NCI-H82 (cell line): ENCODE results near the gene SMPD4.
A peak's percentile ranks its signal among the peaks of the same experiment; 100 is the strongest.
"Not testable (repeated sequence)": the region's sequence is repeated elsewhere in the genome, so short reads cannot be mapped to it uniquely, and the experiment has no call there.

Experiments used
- DNase-seq: peaks from one replicate; lab custom pipeline; 2025; lab: John Stamatoyannopoulos, UW

SMPD4 gene, protein sequence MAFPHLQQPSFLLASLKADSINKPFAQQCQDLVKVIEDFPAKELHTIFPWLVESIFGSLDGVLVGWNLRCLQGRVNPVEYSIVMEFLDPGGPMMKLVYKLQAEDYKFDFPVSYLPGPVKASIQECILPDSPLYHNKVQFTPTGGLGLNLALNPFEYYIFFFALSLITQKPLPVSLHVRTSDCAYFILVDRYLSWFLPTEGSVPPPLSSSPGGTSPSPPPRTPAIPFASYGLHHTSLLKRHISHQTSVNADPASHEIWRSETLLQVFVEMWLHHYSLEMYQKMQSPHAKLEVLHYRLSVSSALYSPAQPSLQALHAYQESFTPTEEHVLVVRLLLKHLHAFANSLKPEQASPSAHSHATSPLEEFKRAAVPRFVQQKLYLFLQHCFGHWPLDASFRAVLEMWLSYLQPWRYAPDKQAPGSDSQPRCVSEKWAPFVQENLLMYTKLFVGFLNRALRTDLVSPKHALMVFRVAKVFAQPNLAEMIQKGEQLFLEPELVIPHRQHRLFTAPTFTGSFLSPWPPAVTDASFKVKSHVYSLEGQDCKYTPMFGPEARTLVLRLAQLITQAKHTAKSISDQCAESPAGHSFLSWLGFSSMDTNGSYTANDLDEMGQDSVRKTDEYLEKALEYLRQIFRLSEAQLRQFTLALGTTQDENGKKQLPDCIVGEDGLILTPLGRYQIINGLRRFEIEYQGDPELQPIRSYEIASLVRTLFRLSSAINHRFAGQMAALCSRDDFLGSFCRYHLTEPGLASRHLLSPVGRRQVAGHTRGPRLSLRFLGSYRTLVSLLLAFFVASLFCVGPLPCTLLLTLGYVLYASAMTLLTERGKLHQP

DNA sequence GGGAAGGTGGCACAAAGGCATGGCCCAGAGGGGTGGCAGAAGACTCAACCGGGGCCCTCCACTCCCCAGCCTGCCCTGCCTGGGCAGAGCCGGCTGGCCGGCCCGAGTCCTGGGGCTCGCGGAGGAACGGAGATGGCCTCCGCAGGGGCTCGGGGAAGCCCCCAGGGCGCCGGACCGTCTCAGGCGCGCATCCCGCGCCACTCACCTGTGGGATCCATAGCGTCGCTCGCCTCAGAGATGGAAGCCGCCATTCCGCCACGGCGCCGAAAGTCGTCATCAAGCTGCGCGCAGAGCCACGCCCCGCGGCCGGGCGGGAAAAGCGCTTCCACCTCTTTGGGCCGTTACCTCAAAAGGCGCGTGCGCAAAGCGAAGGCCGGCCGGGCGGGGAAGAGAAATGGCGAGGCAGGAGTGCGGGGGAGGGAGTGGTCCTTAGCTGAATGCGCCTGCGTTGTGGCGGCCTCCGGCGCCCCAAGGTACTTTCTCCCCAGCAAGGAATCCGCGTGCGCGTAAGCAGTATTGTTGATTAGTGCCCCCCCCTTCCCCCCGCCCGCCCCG is at the start of gene SMPD4:
Gene SMPD4, minus strand, starts transcription at position 278 of the 555 bp plus-strand sequence. CDS start 5,010 bp downstream, outside the sequence.
- peak; percentile 97 for DNase-seq

DNA sequence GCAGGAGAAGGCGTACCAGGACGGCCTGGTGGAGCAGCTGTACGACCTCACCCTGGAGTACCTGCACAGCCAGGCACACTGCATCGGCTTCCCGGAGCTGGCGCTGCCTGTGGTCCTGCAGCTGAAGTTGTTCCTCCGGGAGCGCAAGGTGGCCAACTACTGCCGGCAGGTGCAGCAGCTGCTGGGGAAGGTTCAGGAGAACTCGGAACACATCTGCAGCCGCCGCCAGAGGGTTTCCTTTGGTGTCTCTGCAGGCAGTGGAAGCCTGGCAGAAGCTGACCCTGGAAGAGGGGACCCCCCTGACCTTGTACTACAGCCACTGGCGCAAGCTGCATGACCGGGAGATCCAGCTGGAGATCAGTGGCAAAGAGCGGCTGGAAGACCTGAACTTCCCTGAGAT is 49.5 kb upstream of the SMPD4 start:
- not testable (repeated sequence) for DNase-seq

DNA sequence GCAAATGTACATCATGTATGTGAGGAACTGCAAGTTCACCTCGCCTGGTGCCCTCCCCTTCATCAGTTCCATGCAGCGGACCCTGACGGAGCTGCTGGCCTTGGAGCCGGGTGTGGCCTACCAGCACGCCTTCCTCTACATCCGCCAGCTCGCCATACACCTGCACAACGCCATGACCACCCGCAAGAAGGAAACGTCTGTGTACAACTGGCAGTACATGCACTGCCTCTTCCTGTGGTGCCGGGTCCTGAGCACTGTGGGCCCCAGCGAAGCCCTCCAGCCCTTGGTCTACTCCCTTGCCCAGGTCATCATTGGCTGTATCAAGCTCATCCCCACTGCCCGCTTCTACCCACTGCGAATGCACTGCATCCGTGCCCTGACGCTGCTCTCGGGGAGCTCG is 49.0 kb upstream of the SMPD4 start:
- not testable (repeated sequence) for DNase-seq

DNA sequence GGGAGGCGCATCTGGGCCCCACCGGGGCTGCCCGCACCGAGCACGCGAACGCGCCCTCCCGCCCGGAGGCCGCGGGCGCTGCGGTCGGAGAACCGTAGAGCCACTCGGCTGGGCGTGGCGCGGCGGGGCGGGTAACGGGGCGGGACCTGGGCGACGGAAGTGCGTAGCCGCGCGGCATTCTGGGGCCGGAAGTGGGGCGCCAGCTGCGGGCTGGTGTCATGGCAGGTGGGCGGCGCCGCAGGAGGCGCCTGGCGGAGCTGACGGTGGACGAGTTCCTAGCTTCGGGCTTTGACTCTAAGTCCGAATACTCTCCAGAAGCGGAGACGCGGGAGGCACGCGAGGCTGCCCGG is 47.7 kb upstream of the SMPD4 start:
- not testable (repeated sequence) for DNase-seq

DNA sequence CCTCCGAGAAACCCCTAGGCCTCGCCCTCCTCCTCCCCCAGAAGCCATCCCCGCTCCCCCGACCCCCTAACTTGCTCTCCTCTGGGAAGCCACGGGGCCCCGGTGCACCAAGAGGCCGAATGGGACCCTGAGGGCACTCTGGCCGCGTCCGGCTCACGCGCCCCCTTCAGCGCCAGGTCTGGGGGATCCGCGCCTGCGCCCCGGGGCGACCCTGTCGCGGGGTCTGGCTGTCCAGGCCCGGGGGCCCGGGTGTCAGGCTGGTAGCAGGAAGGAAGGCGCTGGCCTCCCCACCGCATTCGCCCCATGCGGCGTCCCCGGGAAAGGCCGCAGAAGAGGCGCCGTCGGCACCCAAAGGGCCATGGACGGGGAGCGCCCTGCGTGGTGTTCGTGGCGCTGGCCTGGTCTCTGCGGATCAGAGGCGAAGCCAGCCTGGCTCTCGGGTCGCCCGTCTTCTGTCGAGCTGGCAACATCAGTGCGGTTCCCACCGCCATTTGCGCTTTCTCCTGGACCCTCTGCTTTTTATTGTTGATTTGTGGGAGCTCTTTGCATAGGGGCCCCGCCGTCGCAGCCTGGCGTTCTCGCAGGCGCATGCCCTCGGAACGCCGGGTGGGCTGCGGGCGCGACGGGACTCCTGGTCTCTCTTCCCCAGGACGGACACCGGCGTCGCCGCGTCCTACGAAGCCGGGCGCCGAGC is 47.2 kb upstream of the SMPD4 start:
- not testable (repeated sequence) for DNase-seq

DNA sequence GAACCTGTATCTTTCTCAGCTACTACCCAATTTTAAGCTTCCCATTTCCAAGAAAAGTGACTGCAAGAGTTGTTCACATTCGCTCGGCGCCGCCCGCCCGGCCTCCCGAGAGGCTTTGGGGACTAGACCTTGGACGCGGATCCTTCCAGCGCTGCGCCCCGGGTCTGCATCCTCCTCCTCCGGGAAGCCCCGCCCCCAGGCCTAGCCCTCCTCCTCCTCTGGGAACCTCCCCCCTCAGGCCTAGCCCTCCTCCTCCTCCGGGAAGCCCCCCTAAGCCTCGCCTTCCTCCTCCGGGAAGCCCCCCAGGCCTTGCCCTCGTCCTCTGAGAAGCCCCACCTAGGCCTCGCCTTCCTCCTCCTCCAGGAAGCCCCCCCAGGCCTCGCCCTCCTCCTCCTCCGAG is 46.6 kb upstream of the SMPD4 start:
- not testable (repeated sequence) for DNase-seq

DNA sequence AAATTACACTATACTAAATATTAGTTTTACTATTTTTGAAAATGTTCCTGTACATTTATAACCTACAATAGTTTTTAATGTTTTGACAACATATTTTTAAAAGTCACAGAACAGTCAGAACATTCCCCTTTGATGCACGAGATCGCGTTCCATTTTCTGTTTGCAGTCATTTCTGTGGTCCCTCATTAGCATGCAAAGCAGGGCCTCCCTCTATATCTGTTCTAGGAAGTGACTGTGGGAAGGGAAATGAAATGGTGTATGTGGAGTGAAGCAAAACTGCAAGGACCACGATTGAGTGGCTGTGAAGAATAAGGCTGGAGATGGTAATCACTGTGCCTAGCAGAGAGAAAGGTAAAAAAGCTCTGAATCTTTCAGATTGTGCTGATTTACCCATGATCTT is 41.1 kb upstream of the SMPD4 start:
- not testable (repeated sequence) for DNase-seq

DNA sequence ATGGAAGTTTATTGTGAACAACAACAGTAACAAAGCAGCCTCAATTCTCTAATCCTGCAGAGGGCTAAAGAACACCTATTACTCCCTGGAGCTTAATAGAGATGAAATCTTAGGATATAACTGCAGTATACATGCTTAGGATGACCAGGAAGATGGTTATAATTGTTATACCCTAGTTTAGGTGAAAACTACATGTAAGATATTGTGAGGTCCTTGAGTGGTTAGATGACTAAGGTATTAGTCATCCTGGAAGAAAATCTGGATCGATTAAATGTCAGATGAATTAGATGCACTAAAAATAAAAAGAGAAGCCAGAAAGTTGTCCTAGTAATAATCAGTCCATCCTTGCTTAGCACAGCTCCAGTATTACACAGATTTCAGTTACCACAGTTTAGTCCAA is 39.1 kb upstream of the SMPD4 start:
- DNase-seq, result not testable (repeated sequence)

DNA sequence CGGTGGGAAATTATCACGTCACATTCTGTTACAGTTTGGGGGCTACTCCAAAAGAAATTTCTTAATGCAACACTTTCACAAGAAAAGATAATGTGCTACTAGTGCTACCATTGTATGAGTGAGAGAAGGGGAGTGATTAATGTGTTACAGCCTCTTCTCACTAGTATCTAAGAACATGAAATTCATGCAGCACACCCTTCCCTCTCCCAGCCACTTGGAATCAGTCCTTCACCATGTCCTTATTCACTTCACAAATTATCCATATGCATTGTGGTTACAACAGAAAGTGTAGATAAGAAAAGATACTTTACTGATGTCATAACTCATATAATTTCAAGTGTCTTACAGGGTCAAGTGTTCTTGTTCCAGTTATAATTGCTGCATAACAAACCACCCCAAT is 37.7 kb upstream of the SMPD4 start:
- DNase-seq, result not testable (repeated sequence)

DNA sequence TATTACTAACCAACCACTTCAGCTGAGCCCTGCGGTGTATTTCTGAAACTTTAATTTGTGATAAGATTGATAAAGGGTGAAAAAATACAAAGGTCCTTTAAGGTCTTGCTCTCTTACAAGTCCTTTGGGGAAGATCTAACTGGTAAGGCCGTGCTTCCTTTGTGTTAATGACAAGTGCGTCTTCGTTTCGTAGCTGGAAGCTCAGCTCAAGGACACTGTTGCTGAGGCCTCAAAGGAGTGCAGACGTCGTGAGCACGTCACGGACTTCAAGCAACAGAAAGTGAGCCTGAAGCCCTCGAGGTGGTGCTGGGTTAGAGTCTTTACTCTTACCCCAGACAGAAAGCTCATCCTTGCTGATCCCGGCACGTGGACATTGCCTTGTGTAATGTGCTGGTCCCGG is 25.6 kb upstream of the SMPD4 start:
- DNase-seq, result not testable (repeated sequence)

DNA sequence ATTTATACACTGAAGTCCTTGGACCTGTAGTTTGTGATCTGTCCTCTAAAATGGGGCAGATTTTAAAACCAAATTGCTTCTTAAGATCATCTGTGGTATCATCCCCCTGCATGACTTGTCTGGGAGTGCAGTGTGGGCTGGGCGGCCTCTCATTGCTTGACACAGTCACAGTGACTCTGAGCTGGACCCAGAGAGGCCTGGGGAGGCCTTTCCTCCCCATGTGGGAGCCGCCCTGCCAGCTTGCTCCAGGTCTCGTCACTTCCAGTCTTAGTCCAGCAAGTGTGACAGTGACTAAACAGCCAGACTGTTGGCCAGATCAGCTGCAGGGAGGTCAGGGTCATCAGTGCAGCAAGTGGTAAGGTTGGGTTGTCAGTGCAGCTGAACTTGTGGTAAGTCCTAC is 21.7 kb upstream of the SMPD4 start:
- not testable (repeated sequence) for DNase-seq

DNA sequence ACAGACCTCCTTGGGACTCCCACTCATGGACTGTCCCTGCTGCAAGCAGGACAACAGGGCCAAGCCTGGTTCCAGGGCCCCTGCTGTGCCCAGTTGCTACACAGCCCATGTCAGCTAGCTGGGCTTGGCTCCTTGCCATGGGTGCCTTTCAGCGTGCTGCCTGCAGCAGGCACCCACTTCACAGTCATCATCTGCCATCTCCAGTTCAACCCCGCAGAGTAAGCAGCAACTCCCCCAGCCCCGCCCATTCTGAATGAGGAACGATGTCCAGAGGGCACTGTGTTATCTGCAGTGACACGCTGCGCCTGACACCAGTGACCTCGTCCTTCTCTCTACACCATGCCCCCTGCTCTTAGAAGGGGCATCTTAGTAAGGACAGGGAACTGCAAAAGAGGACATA is 21.1 kb upstream of the SMPD4 start:
- not testable (repeated sequence) for DNase-seq

DNA sequence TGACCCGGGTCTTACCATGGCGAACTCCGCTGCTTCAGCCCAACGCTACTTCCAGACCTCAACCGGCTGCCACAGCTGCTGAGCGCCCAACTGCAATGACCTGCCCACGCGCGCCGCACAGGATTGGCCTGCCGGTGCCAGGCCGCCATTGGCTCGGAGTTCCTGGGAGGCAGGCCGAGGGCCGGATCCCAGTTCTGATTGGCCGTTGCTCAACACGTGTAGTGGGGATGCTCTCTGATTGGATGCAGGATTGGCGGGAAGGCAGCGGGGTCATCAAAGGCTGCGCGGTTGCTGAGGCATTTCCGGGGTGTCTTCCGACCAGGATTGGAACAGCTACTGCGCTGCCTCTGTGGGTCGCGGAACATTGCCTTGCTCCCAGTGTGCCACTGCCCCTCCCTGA is 16.9 kb upstream of the SMPD4 start, which contains the start of gene TUBA3E:
Gene TUBA3E, minus strand, starts transcription at position 97 of the 400 bp plus-strand sequence. Its CDS starts 79 bp downstream, at position 18.
- no peak for DNase-seq

DNA sequence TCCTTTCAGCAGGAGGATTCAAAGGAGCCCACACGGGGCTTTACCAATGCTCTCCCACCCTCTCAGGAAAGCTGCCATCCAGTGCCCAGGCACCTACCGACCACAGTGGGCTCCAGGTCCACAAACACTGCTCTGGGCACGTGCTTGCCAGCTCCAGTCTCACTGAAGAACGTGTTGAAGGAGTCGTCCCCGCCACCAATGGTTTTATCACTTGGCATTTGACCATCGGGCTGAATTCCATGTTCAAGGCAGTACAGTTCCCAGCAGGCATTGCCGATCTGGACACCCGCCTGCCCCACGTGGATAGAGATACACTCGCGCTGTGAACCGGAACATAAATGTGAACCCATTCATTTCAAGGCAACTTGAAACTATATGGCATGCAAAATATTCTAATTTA is 14.7 kb upstream of the SMPD4 start:
- DNase-seq, result not testable (repeated sequence)

DNA sequence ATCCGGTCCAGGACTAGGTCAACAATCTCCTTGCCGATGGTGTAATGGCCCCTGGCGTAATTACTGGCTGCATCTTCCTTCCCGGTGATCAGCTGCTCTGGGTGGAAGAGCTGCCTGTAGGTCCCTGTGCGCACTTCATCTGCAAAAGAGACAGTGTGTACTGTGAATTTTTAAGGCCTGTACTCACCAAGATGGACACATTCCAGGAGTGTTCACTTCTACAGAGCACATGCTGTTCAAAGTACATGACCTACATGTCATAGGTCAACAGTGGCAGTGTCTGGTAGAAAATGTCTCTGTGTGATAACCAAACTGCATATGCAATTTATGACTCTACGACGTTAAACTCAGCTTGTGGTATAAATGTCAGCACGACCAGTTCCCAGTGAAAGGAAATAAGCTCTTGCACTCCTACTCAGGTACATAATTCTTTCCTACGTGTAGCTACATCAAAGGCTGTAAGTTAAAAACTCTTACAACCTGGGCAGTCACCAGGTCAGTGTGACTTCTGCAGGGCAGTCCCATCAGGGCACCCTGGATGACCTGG is 13.8 kb upstream of the SMPD4 start:
- DNase-seq, result not testable (repeated sequence)

DNA sequence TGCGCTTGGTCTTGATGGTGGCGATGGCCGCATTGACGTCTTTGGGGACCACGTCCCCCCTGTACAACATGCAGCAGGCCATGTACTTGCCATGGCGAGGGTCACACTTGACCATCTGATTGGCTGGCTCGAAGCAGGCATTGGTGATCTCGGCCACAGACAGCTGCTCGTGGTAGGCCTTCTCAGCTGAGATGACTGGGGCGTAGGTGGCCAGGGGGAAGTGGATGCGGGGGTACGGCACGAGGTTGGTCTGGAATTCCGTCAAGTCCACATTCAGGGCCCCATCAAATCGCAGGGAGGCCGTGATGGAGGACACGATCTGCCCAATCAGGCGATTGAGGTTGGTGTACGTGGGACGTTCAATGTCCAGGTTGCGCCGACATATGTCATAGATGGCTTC is 12.4 kb upstream of the SMPD4 start:
- not testable (repeated sequence) for DNase-seq

DNA sequence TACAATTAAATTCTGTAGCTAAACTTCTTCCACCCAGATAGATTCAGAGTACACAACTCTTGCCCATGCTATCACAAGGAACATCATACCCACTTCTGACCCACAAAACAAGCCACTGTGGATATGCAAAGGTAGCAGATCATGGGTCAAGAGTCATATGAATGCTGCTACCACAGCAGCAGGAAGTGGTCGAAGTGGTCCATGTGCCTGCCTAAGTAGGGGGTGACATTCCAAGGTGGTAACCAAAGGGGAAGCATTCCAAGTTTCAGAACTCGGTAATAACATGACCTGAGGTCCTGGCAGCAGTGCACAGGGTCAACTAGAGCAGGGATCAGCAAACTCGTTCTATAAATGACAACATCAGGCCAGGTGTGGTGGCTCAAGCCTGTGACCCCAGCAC is 11.0 kb upstream of the SMPD4 start:
- DNase-seq, result not testable (repeated sequence)

DNA sequence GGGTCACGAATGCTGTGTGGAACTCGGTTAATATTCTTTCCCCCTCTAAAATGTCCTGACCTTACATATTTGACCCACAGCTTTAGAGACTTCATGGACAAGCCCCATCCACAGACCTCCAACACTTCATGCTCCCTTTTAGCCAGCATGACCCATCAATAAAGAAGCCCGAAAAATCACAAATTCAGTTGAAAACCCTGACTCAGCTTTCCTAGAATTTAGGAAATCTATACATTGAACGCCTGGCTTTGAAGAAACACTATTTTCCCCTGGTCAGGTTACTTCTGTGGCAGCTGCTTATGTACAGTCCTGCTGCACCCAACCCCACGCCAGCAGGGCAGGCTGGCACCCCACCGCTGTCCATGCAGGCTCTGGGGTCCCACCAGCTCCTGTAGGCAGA is 9.9 kb upstream of the SMPD4 start:
- not testable (repeated sequence) for DNase-seq

DNA sequence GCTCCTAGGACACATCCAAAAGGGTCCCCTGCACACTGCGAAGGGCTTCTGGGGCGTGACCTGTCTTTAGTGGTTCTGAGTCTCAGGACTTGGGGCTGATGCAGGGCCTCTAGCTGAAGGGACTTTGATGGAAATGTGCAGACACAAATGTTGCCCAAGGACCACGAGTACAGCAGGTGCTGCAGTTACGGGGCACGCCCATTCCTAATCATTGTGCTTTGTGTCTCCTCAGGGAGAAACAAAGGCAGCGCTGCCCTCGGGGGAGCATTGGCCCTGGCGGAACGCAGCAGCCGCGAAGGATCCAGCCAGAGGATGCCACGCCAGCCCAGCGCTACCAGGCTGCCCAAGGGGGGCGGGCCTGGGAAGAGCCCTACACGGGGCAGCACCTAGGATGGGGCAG is 8.8 kb upstream of the SMPD4 start:
- DNase-seq, result no peak

DNA sequence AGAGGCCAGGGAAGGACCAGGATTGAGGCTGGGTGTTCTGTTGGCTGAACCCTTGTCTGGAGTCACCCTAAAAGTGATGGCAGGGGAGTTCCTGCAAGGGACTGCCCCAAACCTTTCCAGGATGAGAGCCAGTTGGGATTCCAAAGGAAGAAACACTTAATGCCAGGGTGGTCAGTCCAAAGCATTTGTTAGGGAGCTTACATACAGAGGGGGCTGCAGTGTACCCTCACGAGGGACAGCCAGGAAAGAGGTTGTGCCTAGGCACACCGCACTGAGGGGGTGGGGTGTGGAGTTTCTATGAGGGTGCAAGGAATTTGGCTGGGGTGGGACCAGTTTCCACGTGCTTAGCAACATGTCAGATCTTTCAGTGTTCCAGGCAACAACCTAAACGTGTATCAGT is 7.6 kb upstream of the SMPD4 start:
- not testable (repeated sequence) for DNase-seq
